Measurements from ENCODE around the gene KIRREL3.
"Not testable (repeated sequence)": the region's sequence is repeated elsewhere in the genome, so short reads cannot be mapped to it uniquely, and the experiment has no call there.

DNA sequence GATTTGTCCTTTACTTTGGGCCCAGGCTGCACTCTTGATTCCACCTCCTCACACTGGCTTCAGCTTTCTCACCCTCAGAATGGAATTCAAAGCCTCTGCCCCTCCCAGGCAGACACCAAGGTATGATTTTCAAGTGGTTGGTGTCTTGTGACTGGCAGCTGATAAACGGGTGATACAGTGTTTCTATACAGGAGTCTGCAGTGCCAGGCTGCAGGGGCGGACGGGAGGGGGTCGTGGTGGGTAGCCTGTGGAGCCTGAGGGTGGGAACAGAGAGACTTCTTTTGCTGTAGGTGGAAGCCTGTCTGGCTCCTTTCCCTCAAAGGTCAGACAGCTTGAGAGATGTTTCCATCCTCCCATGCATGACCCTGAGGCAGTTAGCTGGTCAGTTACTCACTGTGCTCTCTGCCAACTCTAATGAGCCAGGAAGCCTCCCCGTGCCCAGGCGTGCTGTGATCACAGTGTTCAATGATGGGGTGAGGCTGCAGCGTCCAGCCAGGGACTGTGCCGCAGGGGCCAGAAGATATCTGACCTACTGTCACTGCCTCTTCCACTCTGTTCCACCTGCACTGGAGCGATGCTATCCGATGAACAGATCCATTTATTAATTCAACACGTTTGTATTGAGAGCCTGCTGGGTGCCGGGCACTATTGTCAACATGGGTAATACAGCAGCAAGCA is 627.0 kb downstream of the KIRREL3 start:
- TF ChIP-seq GATA2 (IDR thresholded peaks at IDR 0.05; ENCODE audit: low read depth, low read length): peak; percentile 49
- not testable (repeated sequence) for TF ChIP-seq GATA3 (IDR thresholded peaks at IDR 0.05; ENCODE audit: low read depth, low read length)
